A673 (cell line): ENCODE measurements around the gene GALM. TPM values are rescaled to one million over a fixed set of nuclear protein-coding genes. Genes with fewer than 3 reads are reported as not detected.
A peak's percentile ranks its signal among the peaks of the same experiment; 100 is the strongest.

Source experiments
- BruUV-seq: library from RNA; stranded (reverse); fragments of 400-500 nt; replicated peaks from 2 replicates; lab custom pipeline; 2021; lab: Mats Ljungman, UMichigan
- CTCF ChIA-PET: fragments of 300-600 bp; sonication (Branson Sonifier 250); formaldehyde crosslinking; loops from one replicate; lab custom pipeline; 2022; ENCODE audit warnings: antibody characterized with exemption; lab: Charles Lee
- POLR2A ChIA-PET: fragments of 300-600 bp; sonication (Branson Sonifier 250); formaldehyde crosslinking; loops from one replicate; lab custom pipeline; 2022; ENCODE audit warnings: antibody characterized with exemption; ENCODE audit not compliant: low non-redundant PET; lab: Charles Lee
- DNase-seq: peaks from one replicate; pipeline ENCODE4 v3.0.0-alpha.2; 2015; ENCODE audit warnings: low spot score
- H3K27ac ChIP-seq: fragments of 200-600 bp; sonication (generic); 2 replicates; pipeline ENCODE4 v1.5.1; 2016; ENCODE audit warnings: mixed run types, low read depth, mild to moderate bottlenecking, mixed read lengths, antibody characterized with exemption, low read length; ENCODE audit not compliant: poor library complexity, severe bottlenecking
- H3K27me3 ChIP-seq: fragments of 200-600 bp; sonication (generic); replicated peaks from 2 replicates; pipeline ENCODE4 v1.6.1; 2017; ENCODE audit warnings: mixed run types, low read depth, mild to moderate bottlenecking, mixed read lengths, antibody characterized with exemption, low read length; ENCODE audit not compliant: insufficient read depth, poor library complexity
- H3K36me3 ChIP-seq: fragments of 200-600 bp; sonication (generic); 2 replicates; pipeline ENCODE4 v1.6.1; 2016; ENCODE audit warnings: mixed run types, mild to moderate bottlenecking, mixed read lengths, antibody characterized with exemption, low read length; ENCODE audit not compliant: insufficient read depth, poor library complexity, severe bottlenecking
- H3K4me1 ChIP-seq: fragments of 200-600 bp; sonication (generic); 2 replicates; pipeline ENCODE4 v1.6.1; 2017; ENCODE audit warnings: mixed run types, mild to moderate bottlenecking, mixed read lengths, antibody characterized with exemption, low read length; ENCODE audit not compliant: insufficient read depth, poor library complexity, severe bottlenecking
- H3K4me3 ChIP-seq: fragments of 200-600 bp; sonication (generic); 2 replicates; pipeline ENCODE4 v1.5.1; 2016; ENCODE audit warnings: low read depth, mixed run types, mild to moderate bottlenecking, mixed read lengths, low read length; ENCODE audit not compliant: poor library complexity, severe bottlenecking
- H3K9me3 ChIP-seq: fragments of 200-600 bp; sonication (generic); 2 replicates; pipeline ENCODE4 v1.6.1; 2016; ENCODE audit warnings: mixed run types, low read depth, mild to moderate bottlenecking, mixed read lengths, antibody characterized with exemption, low read length; ENCODE audit not compliant: poor library complexity, severe bottlenecking
- CTCF ChIP-seq: fragments of 300-800, 200-600 bp; sonication (generic); conservative IDR thresholded peaks from 2 replicates; pipeline ENCODE4 v1.5.1; 2017; ENCODE audit warnings: low read depth, mild to moderate bottlenecking, antibody characterized with exemption, low read length, moderate library complexity, mixed read lengths
- EZH2 ChIP-seq: fragments of 200-600 bp; sonication (generic); IDR thresholded peaks from 2 replicates; pipeline ENCODE4 v1.6.1; 2017; ENCODE audit warnings: borderline replicate concordance, low read depth, mild to moderate bottlenecking, mixed read lengths, antibody characterized with exemption, low read length; ENCODE audit not compliant: poor library complexity, severe bottlenecking
- intact Hi-C: fragments of 100-400 bp; cut with micrococcal nuclease; formaldehyde crosslinking; loops from one replicate; pipeline ENCODE4 v1.10.0; 2022; ENCODE audit not compliant: unreplicated experiment
- total RNA-seq: library from RNA; stranded (reverse); gene quantifications from 2 replicates; pipeline ENCODE4 v1.2.3, GENCODE V29; 2021

GALM gene
- total RNA-seq, 1 experiment from 2014 or later: 6.6 TPM

- H3K4me3 ChIP-seq: no peak overlapping the region
- no peak for DNase-seq
- intact Hi-C loops: no loop called here
- CTCF ChIA-PET: no interaction called here
- no peak for TF ChIP-seq EZH2
- no peak for TF ChIP-seq CTCF
- no peak overlapping the region for H3K27ac ChIP-seq
- BruUV-seq: no TSS peak
- POLR2A ChIA-PET: interaction anchor here (0.7 kb wide), 1 partner anchor 24 kb away, joined by 8 read pairs; the partner anchor contains the start of gene SRSF7
- no peaks in the 10 kb centered on the region for H3K36me3 ChIP-seq
- peaks cover 18% of the 10 kb centered on the region for H3K4me1 ChIP-seq
- no peaks in the 10 kb centered on the region for H3K27me3 ChIP-seq
- H3K9me3 ChIP-seq: no peaks in the 10 kb centered on the region
These were observed 109.4 kb downstream of the GALM start for GRCh38 chr2:38775097-38775920.

- no peak for DNase-seq
- intact Hi-C loops: no loop called here
- CTCF ChIA-PET: no interaction called here
- no TSS peak for BruUV-seq
- no peaks in the 10 kb centered on the region for H3K27me3 ChIP-seq
- H3K4me1 ChIP-seq: peaks cover 18% of the 10 kb centered on the region
- POLR2A ChIA-PET: interaction anchor here (0.7 kb wide), 1 partner anchor 24 kb away, joined by 8 read pairs; the partner anchor contains the start of gene SRSF7
- no peaks in the 10 kb centered on the region for H3K36me3 ChIP-seq
- TF ChIP-seq EZH2 (no peak), CTCF (no peak)
- H3K27ac ChIP-seq: peak overlapping the region; percentile 23
- H3K9me3 ChIP-seq: no peaks in the 10 kb centered on the region
- H3K4me3 ChIP-seq: no peak overlapping the region
These were observed 110.0 kb downstream of the GALM start for GRCh38 chr2:38775921-38776225.

- Histone ChIP-seq H3K27ac (peak overlapping the region; percentile 23), H3K4me1 (peaks cover 17% of the 10 kb centered on the region), H3K9me3 (no peaks in the 10 kb centered on the region), H3K27me3 (no peaks in the 10 kb centered on the region), H3K36me3 (peaks cover 6% of the 10 kb centered on the region), H3K4me3 (no peak overlapping the region)
- no peak for TF ChIP-seq CTCF
- no peak for TF ChIP-seq EZH2
- ChIA-PET POLR2A (no interaction called here), CTCF (no interaction called here)
- no peak for DNase-seq
- intact Hi-C loops: no loop called here
- no TSS peak for BruUV-seq
These were observed 110.6 kb downstream of the GALM start for GRCh38 chr2:38776531-38776930.
